Stimulated activated CD4-positive, alpha-beta T cell treated with anti-CD3 and anti-CD28 coated beads, Interleukin-2, amount 100 ng/mL, for 24 hours (primary cell): ENCODE measurements around the gene MDH1.

ENCODE experiments used
- DNase-seq, 2 donors: peaks; one replicate each; pipeline ENCODE4 v3.0.0-alpha.2; 2020

MDH1 gene

DNA sequence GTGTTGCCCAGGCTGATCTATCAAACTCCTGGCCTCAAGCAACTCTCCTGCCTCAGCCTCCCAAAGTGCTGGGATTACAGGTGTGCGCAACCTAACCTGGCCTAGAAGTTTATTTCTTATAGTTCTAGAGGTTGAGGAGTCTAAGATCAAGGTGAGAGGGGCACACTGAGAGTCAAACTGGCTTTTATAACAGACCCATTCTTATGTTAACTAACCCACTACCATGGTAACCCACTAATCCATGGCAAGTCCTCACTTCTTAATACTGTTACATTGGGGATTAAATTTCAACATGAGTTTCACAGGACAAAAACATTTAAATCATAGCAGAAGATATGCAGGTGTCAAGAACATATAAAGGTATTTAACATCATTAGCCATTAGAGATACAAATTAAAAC lies 50.6 kb downstream of the MDH1 start:
- DNase-seq: no peak

DNA sequence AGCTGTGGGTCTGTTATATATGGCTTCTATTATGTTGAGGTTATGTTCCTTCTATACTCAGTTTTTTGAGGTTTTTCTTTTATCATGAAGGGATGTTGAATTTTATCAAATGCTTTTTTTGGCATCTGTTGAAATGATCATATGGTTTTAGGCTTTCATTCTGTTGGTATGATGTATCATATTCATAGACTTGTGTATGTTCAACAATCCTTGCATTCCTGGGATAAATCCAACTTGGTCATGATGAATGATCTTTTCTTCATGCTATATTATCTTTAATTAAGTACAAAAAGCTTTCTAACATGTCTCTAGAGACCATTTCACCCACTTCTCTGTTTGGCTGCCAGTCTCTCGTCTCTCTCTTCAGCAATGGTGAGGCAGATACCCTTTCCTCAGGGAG lies 54.2 kb downstream of the MDH1 start:
- DNase-seq: no peak

DNA sequence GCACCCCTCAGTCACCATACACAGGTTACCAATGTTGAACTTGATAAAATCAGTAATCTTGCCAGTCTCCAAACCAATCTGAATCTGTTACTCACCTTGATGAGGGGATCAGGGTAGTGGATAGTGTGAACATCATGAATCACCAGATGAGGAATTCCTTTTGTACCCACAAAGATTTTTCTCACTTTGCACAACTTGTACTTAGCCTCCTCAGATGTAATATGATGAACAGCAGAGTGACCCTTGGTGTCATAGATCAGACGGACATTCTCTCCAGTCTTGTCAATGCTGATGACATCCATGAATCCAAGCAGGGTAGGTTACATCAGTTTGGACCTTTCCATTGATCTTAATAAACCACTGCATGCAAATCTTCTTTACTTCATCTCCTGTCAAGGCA lies 54.7 kb downstream of the MDH1 start:
- no peak for DNase-seq

DNA sequence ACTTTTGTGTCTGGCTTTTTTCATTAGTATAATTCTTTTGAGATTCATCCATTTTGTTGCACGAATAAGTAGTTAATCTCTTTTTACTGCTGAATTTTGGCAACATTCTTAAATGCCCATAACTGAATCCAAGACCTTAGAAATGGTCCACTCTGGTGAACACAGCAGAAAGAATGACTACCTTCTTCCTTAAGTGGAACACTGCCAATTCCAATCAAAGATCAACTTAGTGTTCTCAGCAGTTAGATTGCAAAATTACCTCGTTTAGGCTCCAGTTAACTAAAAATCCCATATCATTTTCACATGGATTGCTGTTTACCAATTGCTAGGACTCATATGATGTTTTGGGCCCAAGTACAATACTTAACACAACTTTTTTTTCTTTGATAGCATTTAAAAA lies 59.9 kb downstream of the MDH1 start:
- no peak for DNase-seq

DNA sequence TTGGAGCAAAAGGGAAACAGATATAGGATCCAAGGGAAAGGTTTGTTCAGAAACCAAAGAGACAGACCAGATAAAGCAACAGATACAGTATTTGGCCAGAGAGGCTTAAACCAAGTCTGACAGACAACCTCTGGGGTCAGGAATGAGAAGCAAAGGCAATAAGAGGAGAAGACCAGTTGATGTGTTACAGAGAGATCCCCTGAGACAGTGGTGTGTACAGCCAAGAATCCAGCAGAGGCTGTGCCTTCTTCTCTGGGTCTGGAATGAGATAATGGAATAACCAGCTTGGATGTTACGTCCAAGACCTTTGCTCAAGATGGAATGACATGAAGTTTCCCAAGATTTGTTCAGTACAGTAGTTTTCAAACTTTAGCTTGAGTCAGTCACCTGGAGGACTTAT lies 61.1 kb downstream of the MDH1 start:
- no peak for DNase-seq

DNA sequence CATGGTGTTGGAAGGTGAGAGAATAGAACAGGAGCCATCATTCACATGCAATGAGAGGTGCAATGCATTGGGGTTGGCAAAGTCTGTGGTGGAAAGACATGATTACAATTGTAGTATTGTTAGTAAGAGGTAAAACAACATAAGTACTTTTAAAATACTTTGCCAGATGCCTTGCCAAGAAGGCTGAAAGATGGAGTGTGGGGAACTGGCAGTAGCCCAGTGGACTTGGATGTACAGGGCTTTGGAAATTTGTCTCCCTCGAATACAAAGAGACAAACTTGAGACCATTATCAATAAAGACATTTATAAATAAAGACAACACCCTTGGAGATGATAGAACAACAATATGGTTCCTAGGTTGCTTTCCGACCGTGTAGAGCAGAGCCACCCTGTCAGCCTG lies 62.0 kb downstream of the MDH1 start:
- DNase-seq: no peak

DNA sequence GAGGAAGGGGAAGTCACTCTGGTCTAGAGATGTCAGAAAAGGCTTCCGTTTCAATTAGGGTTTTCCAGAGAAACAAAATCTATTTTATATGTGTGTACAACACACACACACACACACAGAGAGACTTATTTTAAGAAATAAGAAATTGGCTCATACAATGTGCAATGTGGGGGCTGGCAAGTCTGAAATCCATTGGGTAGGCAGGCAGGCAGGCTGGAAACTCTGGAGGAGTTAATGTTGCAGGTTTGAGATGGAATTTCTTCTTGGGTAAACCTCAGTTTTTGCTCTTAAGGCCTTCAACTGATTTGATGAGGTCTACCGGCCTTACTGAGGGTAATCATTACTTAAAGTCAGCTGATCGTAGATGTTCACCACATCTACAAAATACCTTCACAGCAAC lies 62.6 kb downstream of the MDH1 start:
- DNase-seq: no peak

DNA sequence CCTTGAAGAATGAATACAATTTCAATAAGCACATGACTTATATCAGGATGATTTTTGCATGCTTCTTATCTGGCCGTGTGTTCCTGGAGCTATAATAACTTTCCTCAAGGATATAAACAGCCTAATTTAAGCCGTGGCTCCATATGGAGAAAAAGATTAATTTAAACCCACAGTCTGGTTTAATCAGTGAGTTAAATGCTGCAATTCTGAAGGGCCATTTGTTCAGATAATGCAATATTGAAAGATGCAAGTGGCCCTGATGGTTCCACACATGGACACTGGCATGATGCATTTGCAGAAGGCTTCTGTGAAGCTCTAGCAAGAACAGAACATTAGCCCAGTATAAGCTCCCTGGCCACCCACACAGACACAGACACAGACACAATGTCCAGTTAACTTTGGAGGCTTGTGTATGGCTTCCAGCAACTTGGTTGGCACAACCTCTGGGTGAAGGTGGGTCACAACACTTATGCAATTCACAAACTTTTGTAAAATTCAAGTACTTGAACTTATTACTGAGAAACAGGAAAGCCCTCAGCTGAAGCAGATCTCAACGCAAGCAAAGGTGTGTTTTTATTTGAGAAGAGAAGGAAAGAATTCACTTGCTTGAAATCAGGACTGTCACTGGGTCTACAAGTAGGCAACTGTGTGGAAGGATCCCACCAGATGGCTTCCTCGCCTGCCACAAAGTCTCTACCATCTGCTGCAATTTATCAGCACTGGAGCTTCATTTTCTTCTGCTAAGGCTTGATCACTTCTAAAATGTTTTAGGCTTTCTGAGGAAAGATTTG lies 63.3 kb downstream of the MDH1 start:
- DNase-seq: no peak

DNA sequence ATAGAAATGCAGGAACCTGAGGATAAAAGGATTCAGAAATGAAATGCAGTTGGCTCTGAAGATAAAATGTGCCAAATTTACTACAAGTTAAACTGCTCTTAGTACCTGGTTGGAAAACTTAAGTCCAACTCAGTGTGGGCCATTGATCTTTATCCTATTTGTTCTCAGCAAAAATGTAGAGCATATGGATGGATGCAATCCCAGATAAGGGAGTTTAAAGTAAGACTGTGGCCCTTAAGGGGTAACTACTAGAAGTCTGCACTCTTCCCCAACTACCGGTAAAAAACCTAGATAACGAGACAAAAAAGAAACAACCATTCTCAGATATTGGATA lies 63.9 kb downstream of the MDH1 start:
- DNase-seq: no peak

DNA sequence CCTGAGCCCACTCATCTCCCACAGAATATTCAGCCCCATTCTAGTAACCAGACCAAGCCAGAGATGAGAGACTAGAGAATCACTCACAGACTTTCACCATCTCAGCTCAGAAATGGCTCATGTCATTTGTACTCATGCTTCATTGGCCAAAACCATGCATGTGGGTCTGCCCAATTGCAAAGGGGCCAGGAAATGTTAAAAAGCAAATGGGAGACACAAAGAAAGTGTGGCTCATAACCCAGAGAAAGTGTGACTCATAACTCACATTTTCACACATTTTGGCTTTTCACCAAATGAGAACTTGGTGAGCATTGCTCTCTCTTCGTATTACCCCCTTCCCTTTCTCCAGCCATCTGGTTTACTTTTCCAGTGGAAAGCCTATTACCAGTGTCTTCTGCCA lies 66.2 kb downstream of the MDH1 start:
- peak in 1 of 2 donors; percentile 5 for DNase-seq
